Measurements from ENCODE around the gene BTBD3.

- TF ChIP-seq CTCF (IDR thresholded peaks at IDR 0.05) = no peak
- no peak for TF ChIP-seq EZH2 (IDR thresholded peaks at IDR 0.05; ENCODE audit: borderline replicate concordance, insufficient read depth, low read depth, low read length, poor library complexity, severe bottlenecking)
Observed at GRCh38 chr20:11948806-11949205, 31.1 kb downstream of the BTBD3 start.
